ENCODE measurements around the gene SERPINE2. TPM values are rescaled to one million over a fixed set of nuclear protein-coding genes. Genes with fewer than 3 reads are reported as not detected.
A peak's percentile ranks its signal among the peaks of the same experiment; 100 is the strongest.

The SERPINE2 gene
- total RNA-seq, 2 donors from 2014 or later, result 37.8 to 46.0 TPM

GRCh38 chr2:223928113-223929006 lies 110.7 kb downstream of the SERPINE2 start:
- DNase-seq (ENCODE audit: low spot score in 2 of 2), result no peak
- H3K36me3 Mint-ChIP-seq, result peaks cover 0 to 12% of the 10 kb centered on the region in 2 donors
- peaks cover 3 to 7% of the 10 kb centered on the region in 2 donors for H3K9me3 Mint-ChIP-seq

GRCh38 chr2:223925106-223925505 lies 114.0 kb downstream of the SERPINE2 start:
- DNase-seq (ENCODE audit: low spot score in 2 of 2) (no peak), ATAC-seq (no peak)
- Mint-ChIP-seq H3K9me3 (peaks cover 3 to 7% of the 10 kb centered on the region in 2 donors), H3K36me3 (peaks cover 0 to 12% of the 10 kb centered on the region in 2 donors), H3K27ac (no peak overlapping the region)

More at GRCh38 chr2:223928113-223929006, 110.7 kb downstream of the SERPINE2 start:
- no peak for ATAC-seq
- H3K27ac Mint-ChIP-seq, result peak overlapping the region in 1 of 2 donors; percentile 44

Other genes starting within 250 kb of the SERPINE2 start
- 1 to 10 TPM; 1.8 to 7.6 TPM for gene AP1S3, start 201.7 kb downstream of the SERPINE2 start, total RNA-seq
- gene WDFY1, start 94.0 kb downstream of the SERPINE2 start, total RNA-seq, result 10 to 100 TPM; 22.5 to 49.2 TPM
- gene MRPL44, start 81.8 kb downstream of the SERPINE2 start, total RNA-seq, result 10 to 100 TPM; 39.5 to 52.2 TPM

All from activated naive CD4-positive, alpha-beta T cell treated with anti-CD3 and anti-CD28 coated beads, Interleukin-2, amount 50 U/mL, for 72 hours (primary cell).